HTERT RPE-1 (cell line): ENCODE results near the gene RINL.

Experiments used
- in situ Hi-C: fragments of 300-500 bp; cut with MboI; formaldehyde crosslinking; loops from 4 replicates; pipeline ENCODE4 v1.14.3; 2020; ENCODE audit warnings: low sequenced_read_pairs

RINL gene

DNA sequence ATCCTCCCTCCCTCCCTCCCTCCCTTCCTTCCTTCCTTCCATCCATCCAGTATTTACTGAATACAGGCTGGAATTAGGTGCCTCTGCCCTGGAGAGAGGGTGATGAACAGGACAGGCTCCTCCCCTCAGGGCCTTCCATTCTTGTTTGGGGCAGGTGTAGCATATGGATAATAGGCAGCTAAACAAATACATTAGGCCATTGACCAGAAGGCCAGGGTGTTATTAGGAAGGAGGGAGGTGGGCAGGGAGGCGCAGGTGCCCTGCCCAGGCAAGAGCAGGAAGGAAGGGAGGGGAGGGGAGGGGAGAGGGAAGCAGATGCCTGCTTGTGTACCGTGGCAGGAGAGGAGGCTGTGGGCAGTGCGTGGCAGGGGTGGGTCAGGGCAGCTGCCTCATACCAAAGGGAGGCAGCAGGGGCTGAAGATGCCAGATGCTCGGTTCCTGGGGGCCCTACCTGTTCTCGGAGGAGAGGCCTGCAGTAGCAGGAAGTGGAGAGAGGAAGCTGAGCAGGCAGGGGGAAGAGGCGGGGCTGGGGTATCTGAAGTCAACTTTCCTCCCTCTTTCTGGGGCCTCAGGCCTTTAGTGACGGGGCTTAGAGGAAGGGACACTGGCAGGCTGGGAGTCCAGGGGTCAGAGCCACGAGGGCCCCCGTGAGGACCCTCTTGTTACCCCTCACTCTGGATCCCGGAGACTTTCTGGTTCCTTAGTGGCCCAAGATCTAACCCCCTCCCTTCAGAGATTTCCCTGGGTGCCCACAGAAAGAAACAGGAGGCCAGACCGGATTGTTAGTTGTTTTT lies at the start of gene RINL:
TSS of gene RINL (minus strand) at position 495 of the 794 bp plus-strand sequence. CDS start 1,533 bp downstream, outside the sequence.
- in situ Hi-C loops: no loop called here

GRCh38 chr19:38924388-38924787 lies 46.3 kb upstream of the RINL start:
- in situ Hi-C loops: no loop called here

GRCh38 chr19:38922482-38922881 lies 44.4 kb upstream of the RINL start:
- in situ Hi-C loops: no loop called here

- in situ Hi-C loops: no loop called here
Measured at GRCh38 chr19:38921420-38922274, 43.6 kb upstream of the RINL start.

DNA sequence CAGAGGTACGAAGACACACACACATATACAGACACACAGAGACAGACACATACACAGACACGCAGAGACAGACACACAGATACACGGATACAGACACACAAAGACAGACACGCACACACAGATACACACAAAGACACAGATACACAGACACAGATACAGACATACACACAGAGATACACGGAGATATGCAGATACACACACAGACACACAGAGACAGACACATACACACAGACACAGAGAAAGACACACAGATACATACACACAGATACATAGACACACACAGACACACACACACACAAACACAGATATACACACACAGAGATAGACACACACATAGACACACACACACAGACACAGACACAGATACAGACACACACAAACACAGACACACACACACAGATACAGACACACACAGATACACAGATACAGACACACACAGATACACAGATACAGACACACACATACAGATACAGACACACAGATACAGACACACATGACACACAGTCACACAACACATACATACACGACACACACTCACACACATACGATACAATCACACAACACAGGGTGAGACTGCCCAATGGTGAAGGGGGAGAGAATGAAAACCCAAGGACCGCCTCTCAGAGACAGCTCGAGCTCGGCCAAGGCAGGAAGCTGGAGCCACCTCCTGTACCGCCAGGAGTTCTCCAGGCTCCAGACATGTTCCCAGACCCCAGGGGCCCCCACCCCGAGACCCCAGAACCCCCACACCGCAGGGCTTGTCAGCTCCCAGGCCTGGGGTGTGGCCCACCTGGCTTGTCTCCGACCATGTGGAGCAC lies 42.7 kb upstream of the RINL start:
- in situ Hi-C loops: no loop called here

GRCh38 chr19:38919837-38920601 lies 41.9 kb upstream of the RINL start:
- in situ Hi-C loops: no loop called here

DNA sequence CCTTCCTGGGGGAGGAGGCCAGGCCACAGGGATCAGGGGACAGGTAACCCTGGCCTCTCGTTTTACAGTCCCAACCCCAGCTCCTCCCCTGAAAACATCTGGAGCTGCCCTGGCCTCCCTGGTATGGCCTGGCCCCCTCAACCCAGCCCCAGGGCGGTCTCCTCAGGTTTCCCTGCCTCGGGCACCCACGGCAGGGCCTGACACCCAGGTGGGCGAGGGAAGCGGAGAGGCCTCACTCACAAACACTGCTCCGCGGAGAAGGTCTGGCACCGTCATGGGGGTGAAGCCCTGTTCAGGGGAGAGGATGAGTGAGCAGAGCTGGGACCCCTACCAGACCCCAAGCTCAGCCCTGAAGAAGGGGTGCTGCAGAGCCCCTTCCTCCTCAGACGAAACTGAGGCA lies 40.5 kb upstream of the RINL start:
- in situ Hi-C loops: no loop called here

GRCh38 chr19:38917921-38918491 lies 39.9 kb upstream of the RINL start:
- in situ Hi-C loops: no loop called here

- in situ Hi-C loops: no loop called here
Measured at GRCh38 chr19:38917516-38917915, 39.4 kb upstream of the RINL start.

- in situ Hi-C loops: no loop called here
Measured at GRCh38 chr19:38915329-38916321, 37.5 kb upstream of the RINL start.

- in situ Hi-C loops: no loop called here
Measured at GRCh38 chr19:38913958-38914357, 35.9 kb upstream of the RINL start.

DNA sequence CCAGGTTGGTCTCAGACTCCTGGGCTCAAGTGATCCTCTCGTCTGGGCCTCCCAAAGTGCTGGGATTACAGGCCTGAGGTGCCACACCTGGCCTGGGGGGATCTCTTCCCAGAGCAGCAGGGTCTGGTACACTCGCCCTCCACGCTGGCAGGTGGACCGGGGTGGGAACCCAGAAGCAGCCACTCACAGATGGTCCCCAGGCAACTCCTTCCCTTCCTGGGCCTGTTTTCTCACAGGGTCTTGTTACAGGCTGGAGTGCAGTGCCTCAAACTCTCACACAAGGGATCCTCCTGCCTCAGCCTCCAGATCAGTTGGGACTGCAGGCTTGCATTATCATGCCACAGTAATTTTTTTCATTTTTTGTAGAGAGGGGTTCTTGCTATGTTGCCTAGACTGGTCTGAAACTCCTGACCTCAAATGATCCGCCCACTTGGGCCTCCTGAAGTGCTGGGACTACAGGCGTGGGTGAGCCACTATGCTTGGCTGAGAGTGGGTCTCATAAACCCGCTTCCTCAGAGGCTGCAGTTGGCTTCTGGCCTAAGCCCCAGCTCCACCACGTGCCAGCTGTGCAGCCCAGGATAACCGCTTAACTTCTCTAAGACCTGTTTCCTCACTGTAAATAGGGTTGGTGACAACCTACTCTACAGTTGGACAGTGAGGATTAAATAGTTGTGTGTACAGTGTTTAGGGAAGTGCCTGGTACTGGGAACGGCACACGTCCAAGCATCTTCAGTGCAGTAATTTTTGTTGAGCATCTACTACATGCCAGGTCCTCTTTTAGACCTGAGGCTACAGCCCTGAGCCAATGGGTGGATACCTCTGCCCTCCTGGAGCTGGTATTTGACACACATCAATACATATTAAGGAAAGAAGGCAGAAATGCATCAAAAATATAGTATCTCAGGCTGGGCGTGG lies 34.8 kb upstream of the RINL start:
- in situ Hi-C loops: no loop called here

- in situ Hi-C loops: no loop called here
Measured at GRCh38 chr19:38911388-38912001, 33.4 kb upstream of the RINL start.

GRCh38 chr19:38910488-38910887 lies 32.4 kb upstream of the RINL start:
- in situ Hi-C loops: no loop called here

GRCh38 chr19:38908911-38909310 lies 30.8 kb upstream of the RINL start:
- in situ Hi-C loops: no loop called here

DNA sequence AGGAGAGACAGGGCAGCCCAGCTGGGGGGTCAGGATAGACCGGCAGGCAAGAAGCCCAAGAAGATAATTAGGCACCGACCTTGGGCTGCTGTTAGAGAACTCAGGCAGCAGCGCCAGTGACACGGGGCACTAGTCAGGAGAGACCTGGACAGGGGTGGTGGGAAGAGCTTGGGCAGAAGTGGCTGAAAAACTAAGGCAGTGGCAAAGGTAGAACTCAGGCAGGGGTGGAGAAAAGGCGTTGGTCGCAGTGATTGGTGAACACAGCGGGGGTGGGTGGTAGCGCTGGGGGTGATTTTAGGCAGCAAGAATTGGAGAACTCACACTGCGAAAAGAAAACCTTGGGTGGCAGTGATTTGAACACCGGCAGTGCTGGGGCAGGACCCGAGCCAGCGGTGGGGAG lies 29.6 kb upstream of the RINL start:
- in situ Hi-C loops: no loop called here

DNA sequence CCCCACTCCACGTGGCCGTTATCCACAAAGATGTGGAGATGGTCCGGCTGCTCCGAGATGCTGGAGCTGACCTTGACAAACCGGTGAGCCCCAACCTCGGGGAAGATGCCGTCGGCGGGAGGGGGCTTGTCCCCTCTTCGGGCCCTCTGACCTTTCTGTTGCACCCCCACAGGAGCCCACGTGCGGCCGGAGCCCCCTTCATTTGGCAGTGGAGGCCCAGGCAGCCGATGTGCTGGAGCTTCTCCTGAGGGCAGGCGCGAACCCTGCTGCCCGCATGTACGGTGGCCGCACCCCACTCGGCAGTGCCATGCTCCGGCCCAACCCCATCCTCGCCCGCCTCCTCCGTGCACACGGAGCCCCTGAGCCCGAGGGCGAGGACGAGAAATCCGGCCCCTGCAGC lies 29.2 kb upstream of the RINL start:
- in situ Hi-C loops: no loop called here
